Activated CD4-positive, alpha-beta T cell treated with anti-CD3 and anti-CD28 coated beads for 48 hours (primary cell): ENCODE data around the gene SNTA1.
A peak's percentile ranks its signal among the peaks of the same experiment; 100 is the strongest.
"Not testable (repeated sequence)": the region's sequence is repeated elsewhere in the genome, so short reads cannot be mapped to it uniquely, and the experiment has no call there.

Experiments used
- DNase-seq: peaks from one replicate; pipeline ENCODE4 v3.0.0-alpha.2; 2020

SNTA1 gene

GRCh38 chr20:33465481-33466302, 22.1 kb upstream of the SNTA1 start:
- no peak for DNase-seq

GRCh38 chr20:33464759-33465158, 21.2 kb upstream of the SNTA1 start:
- DNase-seq, result not testable (repeated sequence)

DNA sequence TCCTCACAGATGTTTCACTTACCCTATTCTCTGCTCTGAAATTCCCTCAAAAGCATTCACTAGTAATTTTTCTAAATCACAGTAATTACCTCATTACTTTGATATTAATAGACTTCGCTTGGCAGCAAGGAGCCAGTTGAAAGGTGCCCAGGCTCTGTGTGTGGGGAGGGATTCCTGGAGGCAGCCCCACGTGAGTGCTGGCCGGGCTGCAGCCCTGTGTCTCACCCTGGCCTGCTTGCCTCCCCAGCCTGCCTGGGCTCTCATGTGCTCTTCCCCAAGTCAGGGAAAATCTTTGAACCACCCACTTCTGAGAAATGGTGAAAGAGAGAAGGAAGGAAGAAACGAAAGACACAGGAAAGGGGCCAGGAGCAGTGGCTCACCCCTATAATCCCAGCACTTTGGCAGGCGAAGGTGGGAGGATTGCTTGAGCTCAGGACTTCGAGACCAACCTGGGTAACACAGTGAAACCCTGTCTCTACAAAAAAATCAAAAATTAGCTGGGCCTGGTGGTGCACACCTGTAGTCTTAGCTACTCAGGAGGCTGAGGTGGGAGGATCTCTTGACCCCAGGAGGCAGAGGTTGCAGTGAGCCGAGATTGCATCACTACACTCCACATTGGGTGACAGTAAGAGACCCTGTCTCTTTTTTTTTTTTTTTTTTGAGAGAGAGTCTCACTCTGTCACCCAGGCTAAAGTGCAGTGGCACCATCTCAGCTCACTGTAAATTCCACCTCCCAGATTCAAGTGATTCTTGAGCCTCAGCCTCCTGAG, 20.0 kb upstream of the SNTA1 start:
- DNase-seq, result no peak

GRCh38 chr20:33460711-33461110, 17.1 kb upstream of the SNTA1 start:
- DNase-seq, result no peak

- DNase-seq, result no peak
These were observed 16.0 kb upstream of the SNTA1 start for GRCh38 chr20:33459599-33459998.

DNA sequence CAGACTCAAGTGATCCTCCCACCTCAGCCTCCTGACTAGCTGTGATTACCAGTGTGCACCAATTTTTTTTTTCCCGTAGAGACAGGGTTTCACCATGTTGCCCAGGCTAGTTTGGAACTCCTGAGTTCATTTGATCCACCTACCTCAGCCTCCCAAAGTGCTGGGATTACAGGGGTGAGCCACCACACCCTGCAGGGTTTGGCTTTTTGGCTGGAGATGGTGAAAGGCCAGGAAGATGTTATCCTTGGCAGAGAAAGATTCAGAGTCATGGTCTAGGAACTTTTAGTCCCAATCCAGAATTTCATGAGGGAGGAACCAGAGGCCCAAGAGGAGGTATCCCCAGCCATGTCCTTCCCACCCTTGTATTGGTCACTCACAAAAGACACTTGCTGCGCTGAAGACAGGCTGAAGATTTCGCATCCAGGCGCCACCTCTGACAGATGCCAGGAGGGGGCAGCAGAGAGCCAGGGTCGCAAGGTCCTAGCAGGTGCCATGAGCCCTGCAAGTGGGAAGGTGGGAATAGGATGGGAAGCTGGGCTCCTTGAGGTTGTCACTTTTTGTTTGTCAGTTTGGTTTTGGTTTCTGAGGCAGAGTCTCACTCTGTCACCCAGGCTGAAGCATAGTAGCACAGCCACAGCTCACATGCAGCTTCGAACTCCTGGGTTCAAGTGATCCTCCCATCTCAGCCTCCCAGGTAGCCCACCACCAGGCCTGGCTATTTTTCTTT, 13.5 kb upstream of the SNTA1 start:
- DNase-seq, result peak; percentile 88

- no peak for DNase-seq
These were observed 7.3 kb upstream of the SNTA1 start for GRCh38 chr20:33450867-33451266.

- DNase-seq, result no peak
These were observed 2.5 kb upstream of the SNTA1 start for GRCh38 chr20:33445881-33446625.

GRCh38 chr20:33444797-33445560, 1.4 kb upstream of the SNTA1 start:
- DNase-seq, result peak; percentile 58

DNA sequence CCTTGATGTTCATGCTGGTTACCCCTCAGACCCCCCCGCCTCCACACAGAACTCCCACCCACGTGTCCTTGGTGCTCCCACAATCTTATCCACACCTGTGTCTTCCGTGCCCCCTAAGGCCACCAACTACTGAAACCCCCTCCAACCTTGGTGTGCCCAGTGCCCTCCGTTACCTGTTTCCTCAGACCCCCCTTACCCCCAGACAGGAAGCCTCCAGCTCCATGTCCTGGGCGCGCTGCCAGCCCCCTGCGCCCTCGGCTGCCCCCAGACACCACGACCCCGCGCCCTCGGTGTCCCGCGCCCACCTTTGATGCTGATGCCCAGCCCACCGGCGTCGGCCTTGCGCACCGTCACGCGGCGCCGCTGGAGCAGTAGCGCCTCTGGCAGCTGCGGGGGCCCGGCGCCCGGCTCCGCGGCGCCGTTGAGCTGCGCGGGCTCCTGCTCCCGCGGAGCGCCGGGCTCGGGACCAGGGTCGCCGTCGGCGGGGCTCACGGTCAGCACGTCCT, 504 bp downstream of the SNTA1 start:
- peak; percentile 34 for DNase-seq

DNA sequence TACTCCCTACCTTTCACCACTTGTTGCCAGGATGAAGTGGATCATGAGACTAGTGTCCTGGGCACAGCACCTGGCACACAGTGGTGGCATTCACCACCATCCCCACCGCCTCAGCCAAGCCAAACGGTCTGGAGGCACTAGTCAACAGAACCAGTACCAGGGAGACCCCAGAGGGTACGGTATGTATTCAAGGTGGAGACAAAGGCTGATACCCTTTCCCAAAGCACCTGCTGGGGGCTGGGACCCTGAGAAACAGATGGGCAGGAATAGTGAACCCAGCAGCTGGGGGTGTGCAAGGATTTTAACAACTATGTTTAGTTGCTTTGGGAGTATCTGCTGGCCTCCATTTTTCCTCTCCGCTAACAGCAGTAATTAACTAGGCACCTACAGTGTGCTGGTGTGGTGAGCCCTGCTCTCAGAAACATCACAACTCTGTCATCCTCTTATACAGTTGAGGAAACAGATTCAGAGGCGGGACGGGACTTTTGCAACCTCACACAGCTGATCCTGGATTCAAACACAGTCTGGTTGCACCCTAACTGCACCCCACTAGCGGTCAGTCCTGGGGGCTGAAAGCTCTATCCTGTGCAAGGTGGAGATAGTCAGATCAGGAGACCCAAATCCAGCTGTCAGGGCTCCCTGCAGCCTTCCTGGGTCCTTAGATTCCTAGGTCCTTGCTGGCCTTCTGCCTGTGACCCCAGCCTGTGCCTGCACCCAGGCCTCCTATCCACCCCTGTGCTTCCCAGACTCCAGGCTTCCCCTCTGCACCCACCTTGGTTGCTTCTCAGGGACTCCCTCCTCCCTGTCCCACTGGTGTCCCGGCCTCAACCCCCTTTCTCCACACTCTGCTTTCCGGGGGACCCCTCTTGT, 1.2 kb downstream of the SNTA1 start:
- peak; percentile 4 for DNase-seq

GRCh38 chr20:33441142-33441955, 2.2 kb downstream of the SNTA1 start:
- DNase-seq, result no peak

GRCh38 chr20:33440562-33440961, 3.0 kb downstream of the SNTA1 start:
- DNase-seq, result not testable (repeated sequence)

- no peak for DNase-seq
These were observed 5.1 kb downstream of the SNTA1 start for GRCh38 chr20:33438481-33438880.

DNA sequence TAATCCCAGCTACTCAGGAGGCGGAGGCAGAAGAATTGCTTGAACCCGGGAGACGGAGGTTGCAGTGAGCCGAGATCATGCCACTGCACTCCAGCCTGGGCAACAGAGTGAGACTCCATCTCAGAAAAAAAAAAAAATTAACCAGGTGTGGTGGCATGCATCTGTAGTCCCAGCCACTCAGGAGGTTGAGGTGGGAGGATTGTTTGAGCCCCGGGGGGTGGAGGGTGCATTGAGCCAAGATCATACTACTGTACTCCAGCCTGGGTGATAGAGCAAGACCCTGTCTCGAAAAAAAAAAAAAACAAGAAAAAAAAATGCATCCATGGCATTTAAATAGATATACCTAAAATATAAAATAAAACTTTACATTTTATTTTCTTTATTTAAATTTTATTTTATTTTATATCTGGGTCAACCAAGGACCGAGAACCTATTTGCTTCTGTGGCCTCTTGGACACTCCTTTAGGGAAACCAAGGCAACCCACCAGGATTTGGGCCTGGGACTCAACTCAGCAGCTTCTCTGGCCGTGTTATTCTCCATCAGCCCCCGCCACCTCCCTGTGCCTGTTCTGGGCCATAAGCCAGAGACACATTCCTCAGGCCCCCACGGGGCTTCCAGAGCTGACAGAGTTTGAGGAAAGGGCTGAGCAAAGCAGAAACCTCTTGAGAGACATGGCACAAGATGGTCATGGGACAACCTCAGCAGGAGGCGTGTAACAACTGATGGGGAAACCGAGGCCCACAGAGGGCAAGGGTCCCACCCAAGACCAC, 6.2 kb downstream of the SNTA1 start:
- DNase-seq, result no peak

GRCh38 chr20:33434434-33434833, 9.1 kb downstream of the SNTA1 start:
- DNase-seq, result no peak

DNA sequence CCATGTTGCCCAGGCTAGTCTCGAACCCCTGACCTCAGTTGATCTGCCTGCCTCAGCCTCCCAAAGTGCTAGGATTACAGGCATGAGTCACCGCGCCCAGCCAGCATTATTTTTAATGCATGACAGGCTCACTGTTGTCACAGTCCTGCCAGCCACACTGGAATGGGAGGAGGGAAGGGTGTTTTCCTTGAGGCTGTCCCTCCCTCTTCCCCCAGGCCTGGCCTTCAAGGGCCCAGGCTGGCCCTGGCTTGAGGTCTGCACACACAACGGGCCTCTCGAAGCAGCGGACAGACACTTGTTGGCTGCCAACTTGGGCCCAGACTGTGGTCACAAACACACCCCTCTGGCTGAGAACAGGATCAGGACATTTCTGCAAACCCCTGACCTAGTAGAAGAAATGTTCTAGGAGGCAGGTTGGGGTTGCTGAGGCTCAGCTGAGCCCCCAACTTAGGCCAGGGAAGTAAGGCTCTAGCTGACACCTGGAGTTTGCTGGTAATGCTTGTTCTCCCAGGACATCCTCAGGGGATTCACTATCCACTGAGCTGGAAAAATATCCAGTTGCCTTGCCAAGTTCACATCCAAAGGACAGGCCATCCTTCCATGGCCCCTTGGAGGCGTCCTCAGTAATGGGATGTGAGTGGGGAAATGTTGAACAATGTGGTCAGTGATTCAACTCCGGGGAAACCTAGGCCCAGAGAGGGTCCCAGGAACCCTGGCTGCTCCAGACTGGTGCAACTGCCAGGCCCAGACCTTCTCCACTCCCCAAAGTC, 9.9 kb downstream of the SNTA1 start:
- DNase-seq, result no peak

DNA sequence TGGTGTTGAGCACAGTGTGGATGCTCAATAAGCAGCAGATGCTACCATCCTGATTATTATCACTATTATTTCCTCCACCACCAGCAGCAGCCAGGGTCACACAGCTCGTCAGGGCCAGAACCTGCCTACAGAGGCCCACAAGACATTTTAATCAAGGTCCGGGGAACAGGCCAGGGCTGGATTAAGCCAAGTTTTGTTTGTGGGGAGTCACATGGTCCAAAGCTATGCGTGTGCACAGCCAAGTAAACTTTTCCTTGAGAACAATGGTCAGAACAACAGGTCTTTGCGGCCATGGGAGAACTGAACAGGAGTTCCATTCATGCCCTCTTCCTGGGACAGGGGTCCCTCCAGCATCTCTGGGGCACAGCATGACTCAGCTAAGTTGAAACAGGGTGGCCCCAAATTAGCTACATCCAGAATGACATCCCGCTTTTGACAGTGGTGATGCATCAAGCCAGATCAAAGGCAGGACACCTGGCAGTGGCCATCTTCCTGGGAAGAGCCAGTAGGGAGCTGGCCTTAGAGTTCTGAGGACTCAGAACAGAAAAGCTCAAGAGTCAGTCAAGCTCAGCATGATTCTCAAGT, 11.7 kb downstream of the SNTA1 start:
- DNase-seq, result no peak
